ENCODE data around the gene FBN1. TPM values are rescaled to one million over a fixed set of nuclear protein-coding genes. Genes with fewer than 3 reads are reported as not detected.
A peak's percentile ranks its signal among the peaks of the same experiment; 100 is the strongest.

The FBN1 gene
- total RNA-seq, 4 donors from 2014 or later: 113 to 147 (median 120) TPM

- TF ChIP-seq POLR2A (IDR thresholded peaks at IDR 0.05): no peak
- TF ChIP-seq CTCF (IDR thresholded peaks at IDR 0.05): no peak
- Histone ChIP-seq H3K36me3 (no peaks in the 10 kb centered on the region), H3K9me3 (no peaks in the 10 kb centered on the region), H3K4me3 (replicated peaks in 1 of 3) (no peak overlapping the region), H3K4me1 (peaks cover 4 to 16% of the 10 kb centered on the region in 2 donors), H3K27ac (no peak overlapping the region), H3K27me3 (no peaks in the 10 kb centered on the region)
- intact Hi-C loops (cut with DNase I): no loop called here
- 80 to 82% methylated on average over 4 of the region's 4 CpGs for WGBS, 2 donors
- DNase-seq: no peak
Observed at GRCh38 chr15:48381861-48382260, 263.6 kb downstream of the FBN1 start.

GRCh38 chr15:48380198-48380597 is 265.3 kb downstream of the FBN1 start:
- H3K27ac ChIP-seq: no peak overlapping the region
- no peaks in the 10 kb centered on the region for H3K9me3 ChIP-seq
- no peak overlapping the region for H3K4me3 ChIP-seq (replicated peaks in 1 of 3)
- H3K4me1 ChIP-seq: peaks cover 4 to 9% of the 10 kb centered on the region in 2 donors
- no peaks in the 10 kb centered on the region for H3K36me3 ChIP-seq
- TF ChIP-seq CTCF (IDR thresholded peaks at IDR 0.05) (no peak), POLR2A (IDR thresholded peaks at IDR 0.05) (no peak)
- no peaks in the 10 kb centered on the region for H3K27me3 ChIP-seq
- WGBS, 2 donors: 90 to 91% methylated on average over 4 of the region's 4 CpGs
- intact Hi-C loops (cut with DNase I): no loop called here
- DNase-seq: no peak

DNA sequence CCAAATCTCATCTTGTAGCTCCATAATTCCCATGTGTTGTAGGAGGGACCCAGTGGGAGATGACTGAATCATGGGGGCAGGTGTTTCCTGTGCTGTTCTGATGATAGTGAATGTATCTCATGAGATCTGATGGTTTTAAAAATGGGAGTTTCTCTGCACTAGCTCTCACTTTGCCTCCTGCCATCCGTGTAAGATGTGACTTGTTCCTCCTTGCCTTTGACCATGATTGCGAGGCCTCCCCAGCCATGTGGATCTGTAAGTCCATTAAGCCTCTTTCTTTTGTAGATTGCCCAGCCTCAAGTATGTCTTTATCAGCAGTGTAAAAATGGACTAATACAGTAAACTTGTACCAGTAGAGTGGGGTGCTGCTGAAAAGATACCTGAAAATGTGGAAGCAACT is 269.7 kb downstream of the FBN1 start:
- no peaks in the 10 kb centered on the region for H3K9me3 ChIP-seq
- peaks cover 0 to 3% of the 10 kb centered on the region in 2 donors for H3K4me1 ChIP-seq
- DNase-seq: no peak
- no peak overlapping the region for H3K27ac ChIP-seq
- intact Hi-C loops (cut with DNase I): no loop called here
- no peaks in the 10 kb centered on the region for H3K27me3 ChIP-seq
- H3K4me3 ChIP-seq (replicated peaks in 1 of 3): no peak overlapping the region
- H3K36me3 ChIP-seq: no peaks in the 10 kb centered on the region
- WGBS, 2 donors: 95 to 97% methylated on average over 2 of the region's 2 CpGs
- no peak for TF ChIP-seq CTCF (IDR thresholded peaks at IDR 0.05)

DNA sequence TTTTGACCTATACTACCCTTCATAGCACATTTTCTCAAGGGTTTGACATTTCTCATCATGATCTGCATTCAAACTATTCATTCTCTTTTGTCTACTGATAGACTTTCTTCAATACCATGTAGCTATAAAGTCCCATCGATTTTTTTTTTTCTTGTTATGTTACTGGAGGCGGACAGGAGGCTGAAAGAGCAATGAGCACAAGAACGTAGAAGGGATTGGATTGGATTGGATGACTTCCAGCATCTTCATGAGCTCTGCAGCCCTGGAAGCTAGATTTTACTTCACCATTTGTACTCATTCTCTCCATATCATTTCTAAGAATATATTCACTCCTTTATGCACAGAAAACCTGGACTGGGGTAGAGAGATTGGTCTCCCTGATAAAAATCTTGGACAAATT is 271.0 kb downstream of the FBN1 start:
- Histone ChIP-seq H3K36me3 (no peaks in the 10 kb centered on the region), H3K27ac (no peak overlapping the region), H3K4me1 (peaks cover 0 to 3% of the 10 kb centered on the region in 2 donors), H3K4me3 (replicated peaks in 1 of 3) (no peak overlapping the region), H3K27me3 (no peaks in the 10 kb centered on the region), H3K9me3 (no peaks in the 10 kb centered on the region)
- DNase-seq: no peak
- no peak for TF ChIP-seq POLR2A (IDR thresholded peaks at IDR 0.05)
- no peak for TF ChIP-seq CTCF (IDR thresholded peaks at IDR 0.05)
- intact Hi-C loops (cut with DNase I): no loop called here
- 77 to 88% methylated on average over 3 of the region's 3 CpGs for WGBS, 2 donors

- peak; percentile 85 for DNase-seq
- 59 to 64% methylated on average over 10 of the region's 10 CpGs for WGBS, 2 donors
- no peak overlapping the region for H3K4me3 ChIP-seq (replicated peaks in 1 of 3)
- H3K27ac ChIP-seq: no peak overlapping the region
- H3K4me1 ChIP-seq: peaks cover 0 to 3% of the 10 kb centered on the region in 2 donors
- TF ChIP-seq POLR2A (IDR thresholded peaks at IDR 0.05) (no peak), CTCF (IDR thresholded peaks at IDR 0.05) (no peak)
- H3K27me3 ChIP-seq: no peaks in the 10 kb centered on the region
- intact Hi-C loops (cut with DNase I): no loop called here
- H3K36me3 ChIP-seq: no peaks in the 10 kb centered on the region
- no peaks in the 10 kb centered on the region for H3K9me3 ChIP-seq
Observed at GRCh38 chr15:48373821-48374451, 271.6 kb downstream of the FBN1 start.

Measured in thyroid gland (tissue), 4 donors.